Activated CD4-positive, CD25-positive, alpha-beta regulatory T cell treated with anti-CD3 and anti-CD28 coated beads, Interleukin-2, amount 50 U/mL, for 72 hours (primary cell): ENCODE data around the gene DIAPH3.

Source experiments
- DNase-seq: peaks from one replicate; pipeline ENCODE4 v3.0.0; 2021

The DIAPH3 gene

GRCh38 chr13:59865398-59865797, 298.3 kb downstream of the DIAPH3 start:
- DNase-seq, result no peak

GRCh38 chr13:59863621-59864020, 300.1 kb downstream of the DIAPH3 start:
- DNase-seq, result no peak

- no peak for DNase-seq
Observed at GRCh38 chr13:59861676-59862075, 302.1 kb downstream of the DIAPH3 start.

- DNase-seq, result no peak
Observed at GRCh38 chr13:59856281-59856810, 307.4 kb downstream of the DIAPH3 start.

GRCh38 chr13:59846845-59847620, 316.7 kb downstream of the DIAPH3 start:
- DNase-seq, result no peak

- no peak for DNase-seq
Observed at GRCh38 chr13:59843040-59843439, 320.7 kb downstream of the DIAPH3 start.

GRCh38 chr13:59842507-59842906, 321.2 kb downstream of the DIAPH3 start:
- DNase-seq, result no peak

GRCh38 chr13:59839186-59839585, 324.5 kb downstream of the DIAPH3 start:
- no peak for DNase-seq

GRCh38 chr13:59837101-59837500, 326.6 kb downstream of the DIAPH3 start:
- no peak for DNase-seq

GRCh38 chr13:59835569-59835968, 328.2 kb downstream of the DIAPH3 start:
- DNase-seq, result no peak

- no peak for DNase-seq
Observed at GRCh38 chr13:59834801-59835200, 328.9 kb downstream of the DIAPH3 start.

GRCh38 chr13:59829690-59830089, 334.0 kb downstream of the DIAPH3 start:
- DNase-seq, result no peak

GRCh38 chr13:59823486-59823885, 340.2 kb downstream of the DIAPH3 start:
- no peak for DNase-seq

- no peak for DNase-seq
Observed at GRCh38 chr13:59809564-59809963, 354.2 kb downstream of the DIAPH3 start.

- DNase-seq, result no peak
Observed at GRCh38 chr13:59806801-59807200, 356.9 kb downstream of the DIAPH3 start.

- no peak for DNase-seq
Observed at GRCh38 chr13:59801107-59801880, 362.4 kb downstream of the DIAPH3 start.

GRCh38 chr13:59793107-59793506, 370.6 kb downstream of the DIAPH3 start:
- no peak for DNase-seq

- DNase-seq, result no peak
Observed at GRCh38 chr13:59790626-59791025, 373.1 kb downstream of the DIAPH3 start.

- DNase-seq, result no peak
Observed at GRCh38 chr13:59789558-59789957, 374.2 kb downstream of the DIAPH3 start.

- no peak for DNase-seq
Observed at GRCh38 chr13:59787679-59788078, 376.0 kb downstream of the DIAPH3 start.

- DNase-seq, result no peak
Observed at GRCh38 chr13:59782696-59783095, 381.0 kb downstream of the DIAPH3 start.

GRCh38 chr13:59780058-59780457, 383.7 kb downstream of the DIAPH3 start:
- DNase-seq, result no peak

GRCh38 chr13:59776924-59777690, 386.6 kb downstream of the DIAPH3 start:
- DNase-seq, result no peak
